OCI-LY3 (cell line): Measurements from ENCODE around the gene C13orf42.

ENCODE experiments used
- CTCF ChIP-seq: fragments of 200-600, 300-600 bp; sonication (generic); IDR thresholded peaks from 2 replicates; pipeline ENCODE4 v1.5.1; 2014; ENCODE audit warnings: antibody characterized with exemption, low read length, low read depth
- EZH2phosphoT487 ChIP-seq: fragments of 200-600 bp; shearing (Covaris generic); IDR thresholded peaks from 2 replicates; pipeline ENCODE4 v1.6.1; 2018; ENCODE audit warnings: antibody characterized with exemption, mixed run types, low read depth

GRCh38 chr13:51158365-51158764 lies 47.3 kb upstream of the C13orf42 start:
- TF ChIP-seq CTCF (no peak), EZH2phosphoT487 (no peak)
